ENCODE data around the gene NUBPL.
"Not testable (repeated sequence)": the region's sequence is repeated elsewhere in the genome, so short reads cannot be mapped to it uniquely, and the experiment has no call there.

NUBPL gene

GRCh38 chr14:31884238-31884637 lies 323.0 kb downstream of the NUBPL start:
- DNase-seq: no peak

- no peak for DNase-seq
Measured at GRCh38 chr14:31884776-31885379, 323.7 kb downstream of the NUBPL start.

- no peak for DNase-seq
Measured at GRCh38 chr14:31886156-31886835, 325.1 kb downstream of the NUBPL start.

- DNase-seq: no peak
Measured at GRCh38 chr14:31887929-31888580, 326.9 kb downstream of the NUBPL start.

GRCh38 chr14:31889297-31889696 lies 328.1 kb downstream of the NUBPL start:
- no peak for DNase-seq

- DNase-seq: not testable (repeated sequence)
Measured at GRCh38 chr14:31890202-31890601, 329.0 kb downstream of the NUBPL start.

GRCh38 chr14:31893221-31893757 lies 332.1 kb downstream of the NUBPL start:
- DNase-seq: no peak

GRCh38 chr14:31894351-31894750 lies 333.1 kb downstream of the NUBPL start:
- DNase-seq: no peak

- no peak for DNase-seq
Measured at GRCh38 chr14:31895206-31895605, 334.0 kb downstream of the NUBPL start.

GRCh38 chr14:31895646-31896045 lies 334.4 kb downstream of the NUBPL start:
- no peak for DNase-seq

- DNase-seq: no peak
Measured at GRCh38 chr14:31897581-31898186, 336.5 kb downstream of the NUBPL start.

GRCh38 chr14:31898838-31899528 lies 337.8 kb downstream of the NUBPL start:
- DNase-seq: no peak

GRCh38 chr14:31902002-31902401 lies 340.8 kb downstream of the NUBPL start:
- DNase-seq: no peak

GRCh38 chr14:31902945-31903646 lies 341.9 kb downstream of the NUBPL start:
- DNase-seq: no peak

- DNase-seq: no peak
Measured at GRCh38 chr14:31909977-31910376, 348.8 kb downstream of the NUBPL start.

All from T-helper 1 cell (primary cell).